NCI-H748 (cell line): Measurements from ENCODE around the gene P2RY6.

Source experiments
- DNase-seq: peaks from one replicate; lab custom pipeline; 2025; ENCODE audit not compliant: unreplicated experiment; lab: John Stamatoyannopoulos, UW

The P2RY6 gene

DNA sequence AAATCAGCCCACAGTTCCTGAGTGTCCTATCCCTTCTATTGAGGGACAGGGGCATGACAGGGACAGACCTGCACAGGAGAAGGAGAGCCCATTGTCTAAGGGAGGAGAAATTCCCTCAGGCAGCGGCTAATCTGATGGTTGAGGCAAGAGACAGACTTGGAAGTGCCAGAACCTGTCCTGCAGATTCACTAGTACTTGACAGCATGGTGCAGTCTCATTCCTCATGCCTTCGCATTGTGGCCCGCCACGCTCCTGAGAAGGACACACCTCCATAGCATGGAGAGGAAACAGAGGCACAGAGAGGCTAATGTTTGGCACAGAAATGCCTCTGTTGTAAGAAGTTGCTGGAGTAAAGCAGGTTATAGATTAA lies 3.2 kb downstream of the P2RY6 start:
- DNase-seq, result no peak

- DNase-seq, result no peak
Observed at GRCh38 chr11:73277467-73277866, 5.3 kb downstream of the P2RY6 start.

GRCh38 chr11:73280626-73281025 lies 8.5 kb downstream of the P2RY6 start:
- DNase-seq, result no peak

- no peak for DNase-seq
Observed at GRCh38 chr11:73281201-73281741, 9.1 kb downstream of the P2RY6 start.

- no peak for DNase-seq
Observed at GRCh38 chr11:73281796-73282660, 9.9 kb downstream of the P2RY6 start.

DNA sequence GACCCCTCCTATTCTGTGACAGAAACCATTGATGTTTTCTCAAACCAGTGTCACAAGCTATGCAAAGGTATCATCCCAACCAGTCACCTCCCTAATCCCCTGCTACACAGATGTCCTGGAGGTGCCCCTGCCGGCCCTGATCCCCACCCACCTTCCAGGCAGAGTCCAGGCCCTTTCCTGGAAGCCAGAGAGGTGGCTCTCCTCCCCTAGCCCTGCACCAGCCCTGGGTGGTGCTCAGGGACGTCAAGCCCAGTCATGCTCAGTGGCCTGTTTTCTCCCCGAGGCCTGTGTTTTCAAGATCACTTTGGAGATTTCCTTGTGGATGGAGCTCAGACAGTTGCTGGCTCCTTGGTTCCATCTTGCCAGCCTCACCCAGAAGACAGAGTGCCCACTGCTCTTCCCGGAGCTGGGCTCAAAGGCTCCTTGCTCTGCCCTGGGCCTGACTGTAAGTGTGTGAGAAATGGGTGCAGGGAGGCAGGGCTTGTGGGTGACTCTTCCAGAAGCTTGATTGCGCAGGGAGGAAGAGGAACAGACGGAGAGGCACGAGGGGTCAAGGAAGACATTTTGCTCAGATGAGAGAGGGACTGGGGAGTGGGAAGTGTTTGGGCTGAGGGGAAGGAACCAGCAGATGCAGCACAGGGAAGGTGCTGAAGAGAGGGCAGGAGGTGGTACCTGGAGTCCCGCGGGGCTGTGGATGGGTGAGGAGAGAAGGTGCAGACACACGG lies 11.3 kb downstream of the P2RY6 start:
- DNase-seq, result no peak

DNA sequence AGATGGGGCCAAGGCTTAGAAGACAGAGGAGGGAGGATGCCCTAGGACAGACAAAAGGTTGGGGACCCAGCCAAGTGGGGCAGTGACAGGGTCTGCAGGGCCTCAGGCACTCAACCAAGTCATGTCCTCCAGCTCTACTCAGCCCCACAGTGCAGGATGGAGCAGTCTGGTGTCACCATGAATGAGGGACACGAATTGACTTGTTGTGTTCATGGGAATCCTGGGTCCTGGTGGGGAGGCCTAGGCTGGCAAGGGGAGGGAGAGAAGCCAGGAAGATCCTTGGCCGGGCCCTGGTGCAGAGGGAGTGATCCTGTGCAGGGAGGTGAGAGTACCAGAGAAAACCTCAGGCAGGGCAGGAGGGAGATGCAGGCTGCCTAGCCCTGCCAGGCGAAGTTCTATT lies 12.0 kb downstream of the P2RY6 start:
- DNase-seq, result no peak

DNA sequence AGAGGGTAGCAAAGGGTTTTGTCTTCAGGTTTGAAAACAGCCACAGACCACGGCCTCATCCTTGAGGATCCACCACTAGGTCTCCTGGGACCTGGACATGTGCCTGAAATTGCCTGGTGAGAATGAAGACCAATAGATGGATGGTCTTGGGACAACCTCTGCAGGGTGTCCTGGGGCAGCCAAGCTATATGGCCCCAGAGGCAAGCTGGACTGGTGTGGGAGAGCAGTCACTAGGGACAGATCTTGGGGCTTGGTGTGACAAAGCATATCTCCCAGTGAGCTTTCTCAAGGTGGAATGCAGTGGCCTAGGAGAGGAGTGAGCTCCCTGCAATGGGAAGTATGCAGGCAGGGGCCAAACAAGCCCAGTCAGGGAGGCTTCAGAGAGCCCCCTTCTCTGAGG lies 13.6 kb downstream of the P2RY6 start:
- DNase-seq, result no peak

- DNase-seq, result no peak
Observed at GRCh38 chr11:73286240-73286810, 14.2 kb downstream of the P2RY6 start.

- DNase-seq, result no peak
Observed at GRCh38 chr11:73287400-73288101, 15.4 kb downstream of the P2RY6 start.

DNA sequence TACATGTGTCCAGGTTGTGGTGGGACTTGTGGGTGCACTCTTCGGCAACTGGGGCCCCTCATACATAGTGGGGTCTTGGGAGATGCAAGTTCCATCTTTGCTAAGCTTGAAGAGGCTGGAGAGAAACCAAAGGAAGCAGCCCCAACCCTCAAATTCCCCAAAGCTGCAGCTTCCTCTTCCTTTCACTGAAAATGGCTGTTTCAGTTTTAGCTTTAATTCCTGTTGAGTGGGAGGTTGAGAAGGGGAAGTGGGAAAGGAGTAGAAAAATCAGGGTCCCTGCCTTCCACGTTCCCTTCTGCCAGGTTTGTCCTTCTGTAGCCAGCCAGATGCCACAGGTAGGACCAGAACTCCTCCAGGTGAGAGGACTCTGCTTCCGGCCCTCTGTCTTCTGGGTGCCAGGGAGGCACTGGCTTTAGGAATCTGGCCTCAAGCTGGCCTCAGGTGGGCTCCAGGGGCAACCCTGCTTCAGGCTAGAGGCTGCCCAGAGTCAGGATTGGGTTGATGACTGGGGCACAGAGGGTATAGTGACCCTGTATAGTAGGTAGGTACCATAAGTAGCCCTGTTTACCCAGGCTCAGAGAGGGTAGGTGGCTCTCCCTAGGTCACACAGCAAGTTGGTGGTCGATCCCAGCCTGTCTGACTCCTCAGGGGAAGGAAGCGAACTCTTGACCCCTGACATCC lies 16.2 kb downstream of the P2RY6 start:
- no peak for DNase-seq

- DNase-seq, result peak; percentile 68
Observed at GRCh38 chr11:73288873-73289707, 17.0 kb downstream of the P2RY6 start.

GRCh38 chr11:73290536-73290935 lies 18.4 kb downstream of the P2RY6 start:
- DNase-seq, result no peak

- DNase-seq, result no peak
Observed at GRCh38 chr11:73291196-73291595, 19.1 kb downstream of the P2RY6 start.

GRCh38 chr11:73291781-73292524 lies 19.8 kb downstream of the P2RY6 start:
- DNase-seq, result no peak

DNA sequence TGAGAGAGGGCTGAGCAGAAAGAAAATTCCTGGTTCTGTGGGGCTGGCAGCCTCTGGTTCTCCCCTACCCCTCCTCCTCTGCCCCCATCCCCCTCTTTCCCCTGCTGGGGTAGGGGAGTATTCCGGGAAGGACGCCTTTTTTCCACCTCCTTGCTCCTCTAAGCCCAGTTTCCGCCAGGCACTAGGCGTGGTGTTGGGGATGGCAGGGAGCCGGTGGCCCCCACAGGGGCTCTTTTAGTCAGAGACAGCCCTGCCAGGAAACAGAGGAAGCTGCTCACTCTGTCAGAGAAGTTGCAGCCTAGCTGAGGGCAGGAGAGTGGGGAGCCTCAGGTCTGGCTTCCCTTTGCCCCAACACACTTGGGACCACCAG lies 20.4 kb downstream of the P2RY6 start:
- DNase-seq, result no peak

DNA sequence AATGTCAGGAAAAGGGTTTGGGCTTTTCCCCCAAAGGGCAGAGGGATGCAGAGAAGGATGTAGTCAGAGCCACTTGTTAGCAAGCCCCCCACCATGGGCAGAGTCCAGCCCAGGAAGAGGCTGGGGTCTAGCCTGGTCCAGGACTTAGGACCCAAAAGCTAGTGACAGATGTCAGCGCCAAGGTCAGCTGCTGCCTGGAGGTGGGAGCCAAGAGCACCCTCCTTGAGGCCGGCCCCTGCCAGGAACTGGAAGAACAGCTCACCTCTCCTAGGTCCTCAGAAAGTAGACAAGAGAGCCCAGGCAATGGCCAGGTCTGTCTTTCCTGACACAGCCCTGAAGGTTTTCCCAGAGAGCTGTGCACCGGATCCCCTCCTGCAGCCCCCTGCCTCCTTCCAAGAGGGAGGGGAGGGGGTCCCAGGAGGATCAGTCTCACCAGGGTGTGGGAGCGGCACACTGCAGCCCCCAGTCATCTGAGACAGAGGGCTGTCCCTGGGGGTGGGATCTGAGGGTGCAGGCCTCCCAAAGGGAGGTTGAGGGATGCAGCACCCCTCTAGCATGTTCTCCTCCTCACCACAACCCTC lies 21.3 kb downstream of the P2RY6 start:
- no peak for DNase-seq

DNA sequence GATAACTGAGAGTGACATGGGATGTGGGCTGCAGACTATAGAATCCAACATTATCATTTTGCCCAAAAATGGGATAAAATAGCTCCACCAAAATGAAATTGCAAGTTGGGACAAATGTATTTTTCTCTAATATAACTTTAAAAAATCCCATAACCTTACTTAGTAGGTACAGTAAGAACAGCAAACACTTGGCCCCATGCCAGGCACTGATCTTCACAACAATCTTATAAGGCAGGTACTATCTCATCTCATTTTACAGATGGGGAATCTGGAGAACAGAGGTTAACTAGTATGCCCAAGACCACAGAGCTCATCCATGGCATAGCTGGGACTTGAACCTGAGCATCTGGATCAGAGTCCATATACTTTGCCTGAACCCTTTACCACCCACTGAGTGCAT lies 22.5 kb downstream of the P2RY6 start:
- no peak for DNase-seq
